Prostate gland (tissue), 2 donors: ENCODE results near the gene NECAP2. TPM values are rescaled to one million over a fixed set of nuclear protein-coding genes. Genes with fewer than 3 reads are reported as not detected.

Experiments used
- DNase-seq: peaks from one replicate; pipeline ENCODE4 v3.0.0-alpha.2; 2019; ENCODE audit warnings: low spot score
- H3K27ac ChIP-seq, 2 donors: fragments of 200-600 bp; sonication (generic); 2 replicates each; pipeline ENCODE4 v1.5.1; 2017 to 2019
- H3K27me3 ChIP-seq: fragments of 200-600 bp; sonication (generic); replicated peaks from 2 replicates; pipeline ENCODE4 v1.5.1; 2019; ENCODE audit not compliant: insufficient read depth
- H3K36me3 ChIP-seq, 2 donors: fragments of 200-600 bp; sonication (generic); 1 replicate in 1 of 2; 2 replicates in 1 of 2; pipeline versions ENCODE4 v1.5.1 to v1.8.1; 2017 to 2019
- H3K4me1 ChIP-seq: fragments of 200-600 bp; sonication (generic); replicated peaks from 2 replicates; pipeline ENCODE4 v1.5.1; 2019
- H3K4me3 ChIP-seq, 2 donors: fragments of 200-600 bp; sonication (generic); 2 replicates each; pipeline ENCODE4 v1.5.1; 2017 to 2019
- H3K9me3 ChIP-seq: fragments of 200-600 bp; sonication (generic); 2 replicates; pipeline ENCODE4 v1.5.1; 2017
- POLR2A ChIP-seq: fragments of 450-650 bp; IDR thresholded peaks from one replicate; pipeline ENCODE4 v1.6.1; 2016; ENCODE audit warnings: antibody characterized with exemption, mild to moderate bottlenecking
- POLR2AphosphoS5 ChIP-seq: sonication (generic); formaldehyde crosslinking; IDR thresholded peaks from one replicate; pipeline ENCODE4 v1.6.1; 2017; ENCODE audit warnings: antibody characterized with exemption
- WGBS: methylation state at CpG from one replicate; pipeline ENCODE4 v1.1.5; 2018; 5-methylcytosine and 5-hydroxymethylcytosine counted together
- intact Hi-C: fragments of 100-400 bp; cut with DNase I; formaldehyde crosslinking; loops from one replicate; pipeline ENCODE4 v1.14.2; 2022
- total RNA-seq, 2 donors: library from RNA; depleted of rRNA; stranded (reverse); fragments of >200 nt; gene quantifications; one replicate each; pipeline ENCODE4 v1.1.0, GENCODE V29; 2016
- TF ChIP-seq, protein P1 (sequence below), 4 experiments: fragments of 200-600 bp in 2 of 4; fragments of 450-650 bp in 2 of 4; sonication (generic) in 2 of 4; IDR thresholded peaks; 1 replicate in 3 of 4; 2 replicates in 1 of 4; pipeline ENCODE4 v1.5.1; 2016 to 2019; ENCODE audit warnings: antibody characterized with exemption in 4 of 4, mild to moderate bottlenecking in 2 of 4, moderate library complexity in 2 of 4

NECAP2 gene
- total RNA-seq, 2 donors from 2014 or later = 43.7 to 106 TPM

DNA sequence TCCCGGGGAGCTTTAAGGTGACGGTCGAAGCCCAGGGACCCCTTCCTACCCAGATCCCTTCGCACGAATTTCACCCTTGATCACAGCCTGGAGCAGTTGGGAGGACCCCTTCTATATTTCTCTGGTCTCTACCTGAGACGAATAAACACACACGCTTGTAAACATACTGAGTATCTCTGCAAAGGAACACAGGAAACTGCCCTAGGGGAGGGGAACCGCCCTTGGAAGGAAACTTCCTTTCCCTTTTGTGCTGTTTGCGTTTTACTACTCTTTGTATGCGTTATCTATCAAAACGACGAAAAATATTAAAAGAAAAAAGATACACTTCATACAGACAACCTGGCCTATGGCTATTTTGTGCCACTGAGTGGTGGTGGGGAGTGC is 750 bp downstream of the NECAP2 start:
- peak overlapping the region; percentile 78 to 82 for H3K27ac ChIP-seq
- no peak for DNase-seq
- intact Hi-C loops = no loop called here
- H3K9me3 ChIP-seq = no peaks in the 10 kb centered on the region
- peaks cover 0 to 3% of the 10 kb centered on the region in 2 donors for H3K36me3 ChIP-seq
- TF ChIP-seq POLR2AphosphoS5 (no peak), POLR2A (no peak)
- TF ChIP-seq, protein P1, sequence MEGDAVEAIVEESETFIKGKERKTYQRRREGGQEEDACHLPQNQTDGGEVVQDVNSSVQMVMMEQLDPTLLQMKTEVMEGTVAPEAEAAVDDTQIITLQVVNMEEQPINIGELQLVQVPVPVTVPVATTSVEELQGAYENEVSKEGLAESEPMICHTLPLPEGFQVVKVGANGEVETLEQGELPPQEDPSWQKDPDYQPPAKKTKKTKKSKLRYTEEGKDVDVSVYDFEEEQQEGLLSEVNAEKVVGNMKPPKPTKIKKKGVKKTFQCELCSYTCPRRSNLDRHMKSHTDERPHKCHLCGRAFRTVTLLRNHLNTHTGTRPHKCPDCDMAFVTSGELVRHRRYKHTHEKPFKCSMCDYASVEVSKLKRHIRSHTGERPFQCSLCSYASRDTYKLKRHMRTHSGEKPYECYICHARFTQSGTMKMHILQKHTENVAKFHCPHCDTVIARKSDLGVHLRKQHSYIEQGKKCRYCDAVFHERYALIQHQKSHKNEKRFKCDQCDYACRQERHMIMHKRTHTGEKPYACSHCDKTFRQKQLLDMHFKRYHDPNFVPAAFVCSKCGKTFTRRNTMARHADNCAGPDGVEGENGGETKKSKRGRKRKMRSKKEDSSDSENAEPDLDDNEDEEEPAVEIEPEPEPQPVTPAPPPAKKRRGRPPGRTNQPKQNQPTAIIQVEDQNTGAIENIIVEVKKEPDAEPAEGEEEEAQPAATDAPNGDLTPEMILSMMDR (IDR thresholded peaks at IDR 0.05) = no peak
- H3K4me3 ChIP-seq = peak overlapping the region; percentile 60 to 68
- WGBS = 1% methylated on average over 12 of the region's 12 CpGs
- H3K27me3 ChIP-seq = no peaks in the 10 kb centered on the region
- peaks cover 4% of the 10 kb centered on the region for H3K4me1 ChIP-seq

DNA sequence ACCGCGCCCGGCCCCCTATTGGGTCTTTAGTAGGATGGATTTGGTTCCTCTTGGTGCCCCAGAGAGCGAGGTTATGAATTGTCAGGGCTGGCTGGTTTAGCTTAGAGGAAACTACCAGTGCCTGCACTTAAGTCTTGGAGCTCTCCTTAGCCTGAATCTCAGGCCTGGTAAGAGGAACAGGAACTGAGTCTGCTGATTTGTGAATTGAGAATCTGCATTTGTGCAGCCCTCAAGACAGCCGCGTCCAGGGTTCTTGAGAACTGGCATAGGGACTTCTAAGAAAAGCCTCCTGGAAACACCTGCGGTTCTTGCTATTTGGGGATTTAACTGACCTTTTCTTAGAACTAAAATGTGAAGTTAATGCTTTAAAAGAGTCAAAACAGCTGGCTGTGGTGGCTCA is 1.7 kb downstream of the NECAP2 start:
- H3K36me3 ChIP-seq = peaks cover 0 to 3% of the 10 kb centered on the region in 2 donors
- H3K27ac ChIP-seq = no peak overlapping the region
- no peaks in the 10 kb centered on the region for H3K9me3 ChIP-seq
- H3K27me3 ChIP-seq = no peaks in the 10 kb centered on the region
- 92% methylated on average over 7 of the region's 7 CpGs for WGBS
- H3K4me3 ChIP-seq = no peak overlapping the region
- TF ChIP-seq POLR2A (no peak), POLR2AphosphoS5 (no peak)
- TF ChIP-seq, protein P1 (IDR thresholded peaks at IDR 0.05) = no peak
- peaks cover 4% of the 10 kb centered on the region for H3K4me1 ChIP-seq
- DNase-seq = no peak
- intact Hi-C loops = no loop called here

DNA sequence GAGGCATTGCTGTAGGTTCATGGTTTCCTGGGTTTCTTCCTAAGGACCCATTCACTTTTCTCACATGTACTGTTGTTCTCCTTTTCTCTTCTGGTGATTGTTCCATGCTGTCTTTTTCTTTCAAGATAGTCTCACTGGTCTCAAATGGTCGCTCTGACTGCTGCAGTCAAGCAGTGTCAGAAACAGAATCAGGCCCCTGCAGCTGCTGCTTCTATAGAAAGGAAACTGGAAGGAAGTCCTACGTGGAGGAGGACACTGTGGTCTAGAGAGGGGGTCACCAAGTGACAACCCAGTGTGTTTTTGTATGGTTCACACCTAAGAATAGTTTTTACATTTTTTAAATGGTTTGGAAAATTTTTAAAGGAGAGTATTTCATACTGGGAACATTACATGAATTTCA is 2.4 kb downstream of the NECAP2 start:
- H3K27ac ChIP-seq = no peak overlapping the region
- no peaks in the 10 kb centered on the region for H3K27me3 ChIP-seq
- H3K36me3 ChIP-seq = peaks cover 2 to 3% of the 10 kb centered on the region in 2 donors
- DNase-seq = no peak
- peaks cover 4% of the 10 kb centered on the region for H3K4me1 ChIP-seq
- H3K4me3 ChIP-seq = no peak overlapping the region
- TF ChIP-seq POLR2AphosphoS5 (no peak), POLR2A (no peak)
- TF ChIP-seq, protein P1 (IDR thresholded peaks at IDR 0.05) = no peak
- H3K9me3 ChIP-seq = no peaks in the 10 kb centered on the region
- 71% methylated on average over 2 of the region's 2 CpGs for WGBS
- intact Hi-C loops = no loop called here

DNA sequence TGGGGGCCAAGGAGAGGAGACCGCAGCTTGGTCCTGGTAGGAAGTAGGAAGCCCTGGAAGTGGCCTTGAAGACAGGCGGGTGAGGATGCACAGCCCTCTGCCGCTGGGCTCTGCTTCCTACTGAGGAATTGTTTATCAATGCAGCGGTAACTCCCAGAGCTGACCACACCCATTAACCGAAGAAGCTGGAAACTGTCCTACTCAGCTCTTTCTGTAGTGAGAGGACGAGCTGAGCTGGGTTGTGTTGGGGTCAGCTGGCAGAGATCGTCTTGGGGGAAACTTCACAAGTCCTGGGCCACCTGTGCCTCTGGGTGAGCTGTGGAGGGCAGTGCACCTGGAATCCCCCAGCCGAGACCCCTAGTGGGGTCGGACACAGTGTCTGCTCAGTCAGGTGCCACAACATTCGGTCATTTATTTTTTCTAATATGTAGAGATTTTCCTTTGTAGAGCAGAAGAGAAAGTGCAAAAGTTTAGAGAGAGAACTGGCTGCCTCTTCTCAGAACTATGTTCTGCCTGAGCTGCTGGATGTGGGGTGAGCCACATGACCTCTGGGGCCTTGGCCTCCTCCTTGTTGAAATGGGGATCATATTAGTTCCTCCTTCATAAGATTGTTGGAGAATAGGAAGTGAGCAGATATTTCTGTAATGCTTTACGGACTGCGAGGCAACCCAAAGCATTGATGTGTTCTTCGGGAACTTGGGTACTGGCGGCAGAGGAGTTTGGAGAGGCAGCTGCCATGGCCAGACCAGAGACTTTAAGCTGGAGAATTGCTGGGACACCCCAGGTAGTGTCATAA is 3.6 kb downstream of the NECAP2 start:
- intact Hi-C loops = no loop called here
- no peak overlapping the region for H3K4me3 ChIP-seq
- no peak for DNase-seq
- peaks cover 7 to 8% of the 10 kb centered on the region in 2 donors for H3K36me3 ChIP-seq
- no peaks in the 10 kb centered on the region for H3K27me3 ChIP-seq
- H3K4me1 ChIP-seq = peaks cover 4% of the 10 kb centered on the region
- no peaks in the 10 kb centered on the region for H3K9me3 ChIP-seq
- no peak overlapping the region for H3K27ac ChIP-seq
- TF ChIP-seq POLR2AphosphoS5 (no peak), POLR2A (no peak)
- TF ChIP-seq, protein P1 (IDR thresholded peaks at IDR 0.05) = no peak
- 87% methylated on average over 14 of the region's 14 CpGs for WGBS

DNA sequence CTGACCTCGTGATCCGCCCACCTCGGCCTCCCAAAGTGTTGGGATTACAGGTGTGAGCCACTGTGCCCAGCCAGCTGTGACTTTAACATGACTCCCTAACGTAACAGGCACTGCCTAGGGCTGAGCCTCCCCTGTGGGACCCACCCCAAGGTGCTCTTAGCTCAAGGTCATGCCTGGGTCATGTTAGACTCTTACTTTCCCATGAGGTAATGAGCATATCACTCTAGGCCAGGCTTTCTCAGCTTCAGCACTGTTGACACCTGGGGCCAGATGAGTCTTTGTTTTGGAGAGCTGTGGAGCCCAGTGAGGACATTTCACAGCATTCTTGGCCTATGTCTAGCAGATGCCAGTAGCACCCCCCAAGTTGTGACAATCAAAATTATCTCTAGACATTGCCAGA is 4.5 kb downstream of the NECAP2 start:
- no peak overlapping the region for H3K4me3 ChIP-seq
- peaks cover 8 to 12% of the 10 kb centered on the region in 2 donors for H3K36me3 ChIP-seq
- H3K9me3 ChIP-seq = no peaks in the 10 kb centered on the region
- no peak overlapping the region for H3K27ac ChIP-seq
- peaks cover 4% of the 10 kb centered on the region for H3K4me1 ChIP-seq
- 96% methylated on average over 4 of the region's 4 CpGs for WGBS
- DNase-seq = no peak
- TF ChIP-seq POLR2A (no peak), POLR2AphosphoS5 (no peak)
- TF ChIP-seq, protein P1 (IDR thresholded peaks at IDR 0.05) = no peak
- no peaks in the 10 kb centered on the region for H3K27me3 ChIP-seq
- intact Hi-C loops = no loop called here
